Neural progenitor cell (in vitro differentiated cells): Measurements from ENCODE around the gene PEPD. TPM values are rescaled to one million over a fixed set of nuclear protein-coding genes. Genes with fewer than 3 reads are reported as not detected.

Experiments
- DNase-seq: peaks from one replicate; pipeline ENCODE4 v3.0.0-alpha.2; 2016; ENCODE audit warnings: low spot score
- H2AFZ ChIP-seq: fragments of 200-600 bp; sonication (generic); replicated peaks from 2 replicates; pipeline ENCODE4 v1.6.1; 2016; ENCODE audit warnings: antibody characterized with exemption
- H3F3A ChIP-seq: fragments of 200-600 bp; sonication (generic); 2 replicates; pipeline ENCODE4 v1.6.1; 2016; ENCODE audit warnings: antibody characterized with exemption, low read depth
- H3K27ac ChIP-seq: fragments of 200-600 bp; sonication (generic); 2 replicates; pipeline ENCODE4 v1.5.1; 2016; ENCODE audit warnings: mild to moderate bottlenecking
- H3K27me3 ChIP-seq: fragments of 200-600 bp; sonication (generic); 2 replicates; pipeline ENCODE4 v1.6.1; 2016; ENCODE audit warnings: mild to moderate bottlenecking, moderate library complexity
- H3K36me3 ChIP-seq: fragments of 200-600 bp; sonication (generic); 2 replicates; pipeline ENCODE4 v1.5.1; 2016
- H3K4me1 ChIP-seq: fragments of 200-600 bp; sonication (generic); 2 replicates; pipeline ENCODE4 v1.6.1; 2016; ENCODE audit warnings: mixed run types
- H3K4me2 ChIP-seq: fragments of 200-600 bp; sonication (generic); 2 replicates; pipeline ENCODE4 v1.6.1; 2016
- H3K4me3 ChIP-seq: fragments of 200-600 bp; sonication (generic); 2 replicates; pipeline ENCODE4 v1.5.1; 2016
- H3K79me2 ChIP-seq: fragments of 200-600 bp; sonication (generic); 2 replicates; pipeline ENCODE4 v1.6.1; 2016; ENCODE audit warnings: low read depth
- H3K9ac ChIP-seq: fragments of 200-600 bp; sonication (generic); 2 replicates; pipeline ENCODE4 v1.6.1; 2016
- H3K9me3 ChIP-seq: fragments of 200-600 bp; sonication (generic); 2 replicates; pipeline ENCODE4 v1.5.1; 2016; ENCODE audit warnings: low read depth
- H4K20me1 ChIP-seq: fragments of 200-600 bp; sonication (generic); 2 replicates; pipeline ENCODE4 v1.6.1; 2016; ENCODE audit warnings: low read depth
- H3K27ac Mint-ChIP-seq: 3 replicates; pipeline ENCODE4 v1.8.0; 2021; ENCODE audit warnings: mixed read lengths
- H3K27me3 Mint-ChIP-seq: 2 replicates; pipeline ENCODE4 v1.8.0; 2022; ENCODE audit warnings: low read depth, mild to moderate bottlenecking, inconsistent platforms, moderate library complexity, mixed read lengths; ENCODE audit not compliant: insufficient read depth
- H3K36me3 Mint-ChIP-seq: 3 replicates; pipeline ENCODE4 v1.8.0; 2021; ENCODE audit warnings: mixed read lengths
- H3K4me1 Mint-ChIP-seq: 3 replicates; pipeline ENCODE4 v1.8.0; 2021; ENCODE audit warnings: mixed read lengths
- H3K4me3 Mint-ChIP-seq: 3 replicates; pipeline ENCODE4 v1.8.0; 2021; ENCODE audit warnings: mild to moderate bottlenecking, moderate library complexity, mixed read lengths
- H3K9me3 Mint-ChIP-seq: 3 replicates; pipeline ENCODE4 v1.8.0; 2020; ENCODE audit warnings: mixed read lengths
- CTCF ChIP-seq: fragments of 200-600 bp; sonication (generic); IDR thresholded peaks from 2 replicates; pipeline ENCODE4 v1.5.1; 2017; ENCODE audit warnings: antibody characterized with exemption, mild to moderate bottlenecking
- EZH2 ChIP-seq: fragments of 200-600 bp; sonication (generic); IDR thresholded peaks from 2 replicates; pipeline ENCODE4 v1.6.1; 2017; ENCODE audit warnings: antibody characterized with exemption, mild to moderate bottlenecking, moderate library complexity
- EZH2phosphoT487 ChIP-seq: fragments of 200-600 bp; sonication (generic); IDR thresholded peaks from 2 replicates; pipeline ENCODE4 v1.6.1; 2017; ENCODE audit warnings: antibody characterized with exemption
- total RNA-seq: library from RNA; depleted of rRNA; stranded (reverse); fragments of >200 nt; gene quantifications from 2 replicates; pipeline ENCODE4 v1.2.3, GENCODE V29; 2015; ENCODE audit warnings: low replicate concordance

Gene PEPD
- total RNA-seq, 1 donor from 2014 or later = 47.0 TPM

- Histone ChIP-seq H2AFZ (no peak overlapping the region), H3K27me3 (no peaks in the 10 kb centered on the region), H3K27ac (no peak overlapping the region), H3K9ac (no peak overlapping the region), H3K4me1 (no peaks in the 10 kb centered on the region), H3K4me2 (no peak overlapping the region), H3K4me3 (no peak overlapping the region), H3F3A (no peaks in the 10 kb centered on the region), H3K79me2 (no peaks in the 10 kb centered on the region), H3K9me3 (no peaks in the 10 kb centered on the region), H3K36me3 (no peaks in the 10 kb centered on the region), H4K20me1 (no peaks in the 10 kb centered on the region)
- Mint-ChIP-seq H3K4me3 (no peak overlapping the region), H3K9me3 (no peaks in the 10 kb centered on the region), H3K36me3 (no peaks in the 10 kb centered on the region), H3K27ac (no peak overlapping the region), H3K27me3 (peaks cover 2% of the 10 kb centered on the region), H3K4me1 (no peaks in the 10 kb centered on the region)
- no peak for DNase-seq
- no peak for TF ChIP-seq EZH2
- TF ChIP-seq CTCF = no peak
These were observed 73.5 kb downstream of the PEPD start for GRCh38 chr19:33448159-33448516.

GRCh38 chr19:33447336-33448158 lies 74.0 kb downstream of the PEPD start:
- H3K9ac ChIP-seq = no peak overlapping the region
- no peaks in the 10 kb centered on the region for H3K9me3 Mint-ChIP-seq
- H3F3A ChIP-seq = no peaks in the 10 kb centered on the region
- no peaks in the 10 kb centered on the region for H3K9me3 ChIP-seq
- H3K4me1 ChIP-seq = no peaks in the 10 kb centered on the region
- H3K36me3 Mint-ChIP-seq = no peaks in the 10 kb centered on the region
- no peak overlapping the region for H3K4me3 ChIP-seq
- DNase-seq = no peak
- H3K4me1 Mint-ChIP-seq = no peaks in the 10 kb centered on the region
- no peak overlapping the region for H3K4me2 ChIP-seq
- H4K20me1 ChIP-seq = no peaks in the 10 kb centered on the region
- H3K27ac Mint-ChIP-seq = no peak overlapping the region
- H2AFZ ChIP-seq = no peak overlapping the region
- H3K79me2 ChIP-seq = no peaks in the 10 kb centered on the region
- no peak overlapping the region for H3K4me3 Mint-ChIP-seq
- no peak overlapping the region for H3K27ac ChIP-seq
- TF ChIP-seq EZH2phosphoT487 (no peak), CTCF (no peak), EZH2 (no peak)
- H3K27me3 Mint-ChIP-seq = peaks cover 2% of the 10 kb centered on the region
- H3K27me3 ChIP-seq = no peaks in the 10 kb centered on the region
- H3K36me3 ChIP-seq = no peaks in the 10 kb centered on the region

- Histone ChIP-seq H3K36me3 (no peaks in the 10 kb centered on the region), H3K27ac (no peak overlapping the region), H3K4me1 (no peaks in the 10 kb centered on the region), H3F3A (no peaks in the 10 kb centered on the region), H3K4me2 (no peak overlapping the region), H3K9ac (no peak overlapping the region), H3K4me3 (no peak overlapping the region), H3K79me2 (no peaks in the 10 kb centered on the region), H2AFZ (no peak overlapping the region), H3K9me3 (no peaks in the 10 kb centered on the region), H4K20me1 (no peaks in the 10 kb centered on the region), H3K27me3 (no peaks in the 10 kb centered on the region)
- Mint-ChIP-seq H3K36me3 (no peaks in the 10 kb centered on the region), H3K4me1 (no peaks in the 10 kb centered on the region), H3K27me3 (peaks cover 2% of the 10 kb centered on the region), H3K9me3 (no peaks in the 10 kb centered on the region), H3K27ac (no peak overlapping the region), H3K4me3 (no peak overlapping the region)
- TF ChIP-seq EZH2phosphoT487 (no peak), EZH2 (no peak), CTCF (no peak)
- DNase-seq = no peak
These were observed 75.0 kb downstream of the PEPD start for GRCh38 chr19:33446330-33447293.
